Esophagus muscularis mucosa (tissue), 4 donors: ENCODE data around the gene IGFN1. TPM values are rescaled to one million over a fixed set of nuclear protein-coding genes. Genes with fewer than 3 reads are reported as not detected.

Experiments used
- DNase-seq: peaks from one replicate; pipeline ENCODE4 v3.0.0-alpha.2; 2017; ENCODE audit errors: extremely low spot score
- H3K27ac ChIP-seq, 4 donors: fragments of 200-600 bp; sonication (generic); replicated peaks in 1 of 4; 1 replicate in 3 of 4; 2 replicates in 1 of 4; pipeline ENCODE4 v1.5.1; 2016 to 2019; ENCODE audit warnings: mild to moderate bottlenecking in 1 of 4
- H3K27me3 ChIP-seq, 4 donors: fragments of 200-600 bp; sonication (generic); one replicate each; pipeline versions ENCODE4 v1.5.1 to v1.6.0; 2016 to 2019
- H3K36me3 ChIP-seq, 4 donors: fragments of 200-600 bp; sonication (generic); one replicate each; pipeline ENCODE4 v1.5.1; 2016 to 2019
- H3K4me1 ChIP-seq, 4 donors: fragments of 200-600 bp; sonication (generic); one replicate each; pipeline ENCODE4 v1.5.1; 2016 to 2019
- H3K4me3 ChIP-seq, 4 donors: fragments of 200-600 bp; sonication (generic); 1 replicate in 2 of 4; 2 replicates in 2 of 4; pipeline ENCODE4 v1.5.1; 2016 to 2019; ENCODE audit warnings: mild to moderate bottlenecking in 4 of 4, moderate library complexity in 1 of 4
- H3K9me3 ChIP-seq, 4 donors: fragments of 200-600 bp; sonication (generic); 1 replicate in 3 of 4; 2 replicates in 1 of 4; pipeline ENCODE4 v1.5.1; 2016 to 2019
- CTCF ChIP-seq, 3 experiments: fragments of 200-600 bp in 2 of 3; fragments of 450-650 bp in 1 of 3; sonication (generic) in 2 of 3; IDR thresholded peaks; one replicate each; pipeline ENCODE4 v1.5.1; 2017 to 2019; ENCODE audit warnings: antibody characterized with exemption in 3 of 3, mild to moderate bottlenecking in 2 of 3, moderate library complexity in 1 of 3
- EP300 ChIP-seq: sonication (generic); formaldehyde crosslinking; IDR thresholded peaks from one replicate; pipeline ENCODE4 v1.6.1; 2017; ENCODE audit warnings: antibody characterized with exemption
- POLR2A ChIP-seq: fragments of 450-650 bp; IDR thresholded peaks from one replicate; pipeline ENCODE4 v1.6.1; 2017; ENCODE audit warnings: antibody characterized with exemption, moderate library complexity, mild to moderate bottlenecking, low read depth
- POLR2AphosphoS5 ChIP-seq, 2 donors: sonication (generic); formaldehyde crosslinking; IDR thresholded peaks; one replicate each; pipeline ENCODE4 v1.6.1; 2017; ENCODE audit warnings: antibody characterized with exemption in 2 of 2
- WGBS: methylation state at CpG from one replicate; pipeline ENCODE4 v1.1.5; 2018; 5-methylcytosine and 5-hydroxymethylcytosine counted together
- intact Hi-C: fragments of 100-400 bp; cut with DNase I; formaldehyde crosslinking; loops from one replicate; pipeline ENCODE4 v1.15.1; 2023
- total RNA-seq, 4 donors: library from RNA; depleted of rRNA; stranded (reverse); fragments of >200 nt; gene quantifications; one replicate each; pipeline versions ENCODE4 v1.1.0 to v1.2.1, GENCODE V29; 2016

IGFN1 gene
- total RNA-seq, 4 donors from 2014 or later, result not detected

GRCh38 chr1:201192261-201192788, 1.7 kb downstream of the IGFN1 start:
- H3K4me3 ChIP-seq, result no peak overlapping the region
- no peak for DNase-seq
- H3K4me1 ChIP-seq, result peaks cover 0 to 3% (median 0%) of the 10 kb centered on the region in 4 donors
- intact Hi-C loops, result no loop called here
- no peaks in the 10 kb centered on the region for H3K36me3 ChIP-seq
- H3K27ac ChIP-seq, result no peak overlapping the region
- TF ChIP-seq EP300 (no peak), POLR2AphosphoS5 (IDR thresholded peaks at IDR 0.05) (no peak), CTCF (IDR thresholded peaks at IDR 0.05) (no peak), POLR2A (no peak)
- no peaks in the 10 kb centered on the region for H3K9me3 ChIP-seq
- 97% methylated on average over 3 of the region's 3 CpGs for WGBS
- peaks cover 0 to 14% (median 0%) of the 10 kb centered on the region in 4 donors for H3K27me3 ChIP-seq

GRCh38 chr1:201194046-201194445, 3.4 kb downstream of the IGFN1 start:
- DNase-seq, result no peak
- Histone ChIP-seq H3K4me3 (no peak overlapping the region), H3K27me3 (peaks cover 0 to 14% (median 0%) of the 10 kb centered on the region in 4 donors), H3K27ac (no peak overlapping the region), H3K36me3 (no peaks in the 10 kb centered on the region), H3K4me1 (peaks cover 0 to 3% (median 0%) of the 10 kb centered on the region in 4 donors), H3K9me3 (no peaks in the 10 kb centered on the region)
- 88% methylated on average over 6 of the region's 6 CpGs for WGBS
- TF ChIP-seq EP300 (no peak), POLR2AphosphoS5 (IDR thresholded peaks at IDR 0.05) (no peak), CTCF (IDR thresholded peaks at IDR 0.05) (no peak), POLR2A (no peak)
- intact Hi-C loops, result no loop called here

GRCh38 chr1:201198598-201198997, 8.0 kb downstream of the IGFN1 start:
- H3K27ac ChIP-seq, result no peak overlapping the region
- H3K27me3 ChIP-seq, result no peaks in the 10 kb centered on the region
- WGBS, result 91% methylated on average over 3 of the region's 3 CpGs
- intact Hi-C loops, result no loop called here
- TF ChIP-seq POLR2A (no peak), POLR2AphosphoS5 (IDR thresholded peaks at IDR 0.05) (no peak), CTCF (IDR thresholded peaks at IDR 0.05) (no peak), EP300 (no peak)
- no peaks in the 10 kb centered on the region for H3K9me3 ChIP-seq
- H3K36me3 ChIP-seq, result no peaks in the 10 kb centered on the region
- H3K4me1 ChIP-seq, result no peaks in the 10 kb centered on the region
- DNase-seq, result no peak
- H3K4me3 ChIP-seq, result no peak overlapping the region

- TF ChIP-seq EP300 (no peak), POLR2A (no peak), CTCF (IDR thresholded peaks at IDR 0.05) (no peak), POLR2AphosphoS5 (IDR thresholded peaks at IDR 0.05) (no peak)
- intact Hi-C loops, result no loop called here
- DNase-seq, result no peak
- Histone ChIP-seq H3K36me3 (no peaks in the 10 kb centered on the region), H3K4me3 (no peak overlapping the region), H3K27me3 (no peaks in the 10 kb centered on the region), H3K4me1 (no peaks in the 10 kb centered on the region), H3K9me3 (no peaks in the 10 kb centered on the region), H3K27ac (no peak overlapping the region)
- WGBS, result 91% methylated on average over 10 of the region's 13 CpGs
These were observed 14.4 kb downstream of the IGFN1 start for GRCh38 chr1:201205036-201205435.

- no peaks in the 10 kb centered on the region for H3K9me3 ChIP-seq
- WGBS, result 81% methylated on average over 4 of the region's 4 CpGs
- no peak overlapping the region for H3K27ac ChIP-seq
- DNase-seq, result no peak
- H3K4me1 ChIP-seq, result no peaks in the 10 kb centered on the region
- no peaks in the 10 kb centered on the region for H3K36me3 ChIP-seq
- intact Hi-C loops, result no loop called here
- TF ChIP-seq EP300, result no peak
- TF ChIP-seq POLR2A, result no peak
- no peak for TF ChIP-seq CTCF (IDR thresholded peaks at IDR 0.05)
- no peak for TF ChIP-seq POLR2AphosphoS5 (IDR thresholded peaks at IDR 0.05)
- no peak overlapping the region for H3K4me3 ChIP-seq
- peaks cover 0 to 2% (median 0%) of the 10 kb centered on the region in 4 donors for H3K27me3 ChIP-seq
These were observed 15.6 kb downstream of the IGFN1 start for GRCh38 chr1:201206176-201206575.
